Activated T-cell treated with anti-CD3 and anti-CD28 coated beads, Interleukin-2, amount 50 U/mL, for 4 hours (primary cell): ENCODE measurements around the gene NR2F2. TPM values are rescaled to one million over a fixed set of nuclear protein-coding genes. Genes with fewer than 3 reads are reported as not detected.
A peak's percentile ranks its signal among the peaks of the same experiment; 100 is the strongest.

Source experiments
- ATAC-seq, 2 donors: fragments of 200-7000 bp; cut with Tn5 transposase; one replicate each; pipeline ENCODE4 v1.10.0; 2021
- DNase-seq: peaks from one replicate; pipeline ENCODE4 v3.0.0-alpha.2; 2020
- H3K27me3 Mint-ChIP-seq: one replicate; pipeline ENCODE4 v1.8.0; 2021; ENCODE audit warnings: low read depth, mixed read lengths
- H3K36me3 Mint-ChIP-seq: one replicate; pipeline ENCODE4 v1.8.0; 2022; ENCODE audit warnings: mixed read lengths; ENCODE audit not compliant: insufficient read depth
- H3K4me1 Mint-ChIP-seq: one replicate; pipeline ENCODE4 v1.8.0; 2021; ENCODE audit warnings: low read depth, mixed read lengths
- H3K4me3 Mint-ChIP-seq: one replicate; pipeline ENCODE4 v1.8.0; 2021; ENCODE audit warnings: mild to moderate bottlenecking, moderate library complexity, mixed read lengths
- H3K9me3 Mint-ChIP-seq: one replicate; pipeline ENCODE4 v1.8.0; 2021; ENCODE audit warnings: mixed read lengths
- total RNA-seq, 3 donors: library from RNA; stranded (reverse); gene quantifications; one replicate each; pipeline ENCODE4 v1.2.1, GENCODE V29; 2021

Gene NR2F2
- total RNA-seq, 3 donors from 2014 or later: 0.13 to 0.24 (median 0.15) TPM

DNA sequence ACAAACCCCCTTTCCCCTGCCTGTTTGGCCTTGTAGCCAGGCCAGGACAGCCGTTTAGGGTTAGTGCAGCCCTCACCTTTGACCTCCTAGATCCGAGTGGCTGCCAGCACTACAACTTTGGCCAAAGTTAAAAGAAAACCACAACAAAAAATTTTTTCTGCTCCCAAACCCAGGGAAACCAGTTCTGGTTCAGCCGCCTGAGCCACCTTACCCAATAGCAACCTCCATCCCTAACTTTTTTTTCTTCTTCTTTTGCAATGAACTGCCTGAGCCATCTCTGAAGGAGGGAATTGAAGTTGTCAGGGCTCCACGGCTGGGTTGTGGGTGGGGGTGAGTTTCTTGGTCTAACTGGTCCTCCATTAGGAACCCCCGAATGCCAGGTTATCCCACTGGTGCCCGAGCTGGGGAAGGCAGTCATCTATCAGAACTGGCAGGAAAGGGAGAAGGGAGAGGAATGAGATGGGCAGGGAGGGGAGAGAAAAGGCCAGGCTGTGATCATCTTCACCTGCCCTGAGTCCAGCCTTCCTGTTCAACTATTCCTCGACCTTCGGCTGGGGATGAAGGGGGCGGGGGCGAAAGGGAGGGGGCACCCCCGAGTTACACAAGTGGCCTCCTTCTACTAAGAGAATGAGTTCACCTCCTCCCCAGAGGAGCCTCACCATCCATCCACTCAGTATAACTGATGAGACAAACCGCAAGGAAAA, 6.2 kb upstream of the NR2F2 start:
- no peak overlapping the region for H3K4me3 Mint-ChIP-seq
- H3K4me1 Mint-ChIP-seq: peaks cover 4% of the 10 kb centered on the region
- H3K27me3 Mint-ChIP-seq: peaks cover 82% of the 10 kb centered on the region
- H3K36me3 Mint-ChIP-seq: no peaks in the 10 kb centered on the region
- DNase-seq (no peak), ATAC-seq (no peak)
- H3K9me3 Mint-ChIP-seq: no peaks in the 10 kb centered on the region

GRCh38 chr15:96324940-96325540, 5.5 kb upstream of the NR2F2 start:
- ATAC-seq: no peak
- Mint-ChIP-seq H3K36me3 (no peaks in the 10 kb centered on the region), H3K9me3 (no peaks in the 10 kb centered on the region), H3K4me3 (no peak overlapping the region), H3K4me1 (peaks cover 9% of the 10 kb centered on the region), H3K27me3 (peaks cover 85% of the 10 kb centered on the region)
- DNase-seq: no peak

DNA sequence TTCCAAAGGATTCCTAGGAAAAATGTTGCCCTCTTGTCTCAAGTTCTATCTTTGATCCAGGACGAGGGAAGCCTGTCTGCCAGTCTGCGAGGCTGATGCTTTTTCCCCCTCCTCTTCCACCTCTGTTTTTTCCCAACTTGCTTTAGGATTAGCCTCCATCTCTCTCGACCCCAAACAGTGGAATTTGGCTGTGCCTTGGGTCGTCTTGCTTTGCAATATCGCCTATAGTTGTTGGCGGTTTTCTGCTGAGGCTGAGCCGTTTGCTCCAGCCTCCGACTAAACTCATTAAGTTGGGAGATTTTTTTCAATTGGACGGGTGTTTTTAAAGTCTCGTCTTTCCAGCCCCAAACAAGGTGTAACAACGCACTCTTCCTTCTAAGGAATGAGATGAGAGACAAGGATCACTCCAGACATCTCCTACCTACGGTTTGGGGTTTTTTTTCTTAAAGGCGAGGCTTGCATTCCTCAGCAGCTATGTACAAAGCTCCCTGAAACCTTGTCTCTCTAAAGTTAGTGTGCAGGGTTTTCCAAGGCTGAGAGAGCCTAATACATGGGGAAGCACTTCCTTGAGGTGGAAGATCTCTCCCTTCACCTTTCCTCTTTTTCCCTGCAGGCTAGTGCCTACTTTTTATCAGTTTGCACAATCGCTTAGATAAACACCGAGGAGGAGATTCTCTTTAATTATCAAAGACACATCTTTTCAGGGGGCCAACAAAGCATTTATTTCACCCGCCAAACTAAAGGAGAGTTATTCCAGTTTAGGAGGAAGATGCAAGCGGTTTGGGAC, 4.8 kb upstream of the NR2F2 start:
- H3K36me3 Mint-ChIP-seq: no peaks in the 10 kb centered on the region
- H3K27me3 Mint-ChIP-seq: peaks cover 84% of the 10 kb centered on the region
- DNase-seq (no peak), ATAC-seq (no peak)
- H3K4me1 Mint-ChIP-seq: peaks cover 12% of the 10 kb centered on the region
- no peaks in the 10 kb centered on the region for H3K9me3 Mint-ChIP-seq
- H3K4me3 Mint-ChIP-seq: no peak overlapping the region

- H3K4me3 Mint-ChIP-seq: no peak overlapping the region
- peaks cover 80% of the 10 kb centered on the region for H3K27me3 Mint-ChIP-seq
Measured at GRCh38 chr15:96326328-96327154, 4.0 kb upstream of the NR2F2 start.

DNA sequence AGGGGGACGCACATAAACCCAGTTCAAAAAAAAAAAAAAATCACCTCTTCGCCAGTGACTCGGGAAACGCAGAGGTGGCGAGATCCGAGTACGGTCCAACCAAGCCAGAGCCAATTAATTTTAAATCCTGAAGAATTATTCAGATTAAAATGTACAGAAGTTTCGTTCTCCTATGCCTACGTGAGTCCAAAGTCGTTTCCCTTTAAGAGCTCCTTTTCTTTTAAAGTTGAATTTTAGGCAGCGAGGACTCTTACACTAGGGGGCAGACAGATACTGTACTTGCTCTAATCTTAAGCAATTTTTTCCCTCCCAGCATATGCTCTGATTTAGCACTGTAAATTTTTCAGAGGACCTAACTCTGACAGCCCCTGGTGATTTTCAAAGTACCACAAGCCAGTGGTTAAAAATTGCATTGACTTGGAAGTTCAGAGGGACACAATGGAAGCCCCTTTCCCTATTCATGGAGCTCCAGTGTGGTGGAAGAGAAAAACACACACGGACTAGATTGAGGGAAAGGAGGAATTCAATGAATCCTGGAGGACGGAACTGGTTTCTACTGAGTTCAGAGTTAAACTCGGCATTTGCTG, 3.3 kb upstream of the NR2F2 start:
- Mint-ChIP-seq H3K27me3 (peaks cover 82% of the 10 kb centered on the region), H3K36me3 (no peaks in the 10 kb centered on the region), H3K9me3 (no peaks in the 10 kb centered on the region), H3K4me1 (peaks cover 18% of the 10 kb centered on the region), H3K4me3 (no peak overlapping the region)
- ATAC-seq: no peak
- no peak for DNase-seq

More at GRCh38 chr15:96326328-96327154, 4.0 kb upstream of the NR2F2 start:
- H3K9me3 Mint-ChIP-seq: no peaks in the 10 kb centered on the region
- H3K4me1 Mint-ChIP-seq: peaks cover 16% of the 10 kb centered on the region
- no peaks in the 10 kb centered on the region for H3K36me3 Mint-ChIP-seq
- DNase-seq (no peak), ATAC-seq (no peak)

DNA sequence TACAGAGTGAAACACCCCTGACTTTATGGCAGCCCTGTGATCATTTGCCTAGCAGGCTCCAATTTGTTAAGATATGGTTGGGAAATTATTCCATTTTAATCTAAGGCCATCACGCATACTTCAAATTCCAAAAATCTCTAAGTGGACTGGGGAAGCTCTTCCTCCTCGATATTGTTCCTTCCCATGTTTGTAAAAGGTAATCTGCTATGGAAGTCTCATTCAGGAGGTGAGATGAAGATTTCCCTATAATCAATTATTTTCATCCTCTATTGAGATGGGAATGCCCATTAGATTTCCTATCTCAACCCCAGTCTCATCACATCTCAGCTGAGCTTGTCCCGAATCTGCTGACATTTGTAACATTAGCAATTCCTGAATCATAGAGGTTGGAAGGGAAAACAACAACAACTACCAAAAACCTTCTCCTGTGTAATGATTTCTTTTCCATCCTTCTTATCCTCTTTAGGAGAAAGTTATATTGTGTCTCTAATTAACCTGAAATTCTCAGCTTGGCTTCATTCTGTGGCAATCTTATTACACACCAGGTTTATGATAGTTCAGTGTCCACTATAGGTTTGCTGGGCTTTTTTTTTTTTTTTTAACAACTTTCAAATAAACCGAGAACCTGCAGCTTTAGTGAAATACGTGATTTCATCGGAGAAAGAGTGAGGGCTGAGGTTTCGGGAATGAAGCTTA, 2.2 kb upstream of the NR2F2 start:
- no peak for ATAC-seq
- H3K4me3 Mint-ChIP-seq: no peak overlapping the region
- DNase-seq: no peak
- H3K4me1 Mint-ChIP-seq: peaks cover 22% of the 10 kb centered on the region
- H3K36me3 Mint-ChIP-seq: no peaks in the 10 kb centered on the region
- H3K27me3 Mint-ChIP-seq: peaks cover 86% of the 10 kb centered on the region
- H3K9me3 Mint-ChIP-seq: no peaks in the 10 kb centered on the region

GRCh38 chr15:96328877-96329195, 1.7 kb upstream of the NR2F2 start:
- Mint-ChIP-seq H3K36me3 (no peaks in the 10 kb centered on the region), H3K27me3 (peaks cover 86% of the 10 kb centered on the region), H3K4me1 (peaks cover 22% of the 10 kb centered on the region), H3K9me3 (no peaks in the 10 kb centered on the region), H3K4me3 (no peak overlapping the region)
- ATAC-seq: no peak
- no peak for DNase-seq

DNA sequence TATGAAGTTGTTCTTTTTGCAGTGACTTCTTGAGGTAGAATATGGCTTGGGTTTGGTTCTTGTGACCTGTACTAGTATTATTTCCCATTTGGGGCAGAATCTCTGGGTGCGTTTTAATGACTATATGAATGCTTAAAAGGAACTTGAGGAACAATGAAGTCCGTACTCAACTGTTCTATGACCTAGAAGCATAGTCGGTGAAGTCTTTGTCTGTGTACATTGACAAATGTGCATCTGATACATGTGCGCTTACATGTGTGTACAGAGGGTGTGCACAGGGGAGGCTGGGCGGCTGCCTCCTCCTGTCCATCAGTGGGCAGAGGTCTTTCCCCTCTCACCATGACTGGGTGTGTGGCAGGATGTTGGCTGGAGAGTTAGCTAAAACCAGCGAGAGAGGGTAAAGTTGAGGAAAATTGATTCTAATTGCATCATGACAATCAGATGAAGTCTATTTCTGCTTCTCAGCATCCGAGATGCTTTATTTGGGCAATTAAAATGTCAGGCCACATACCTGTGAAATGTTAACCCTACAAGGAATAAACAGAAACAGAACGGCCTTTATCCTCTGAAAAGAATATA, 1.0 kb upstream of the NR2F2 start:
- no peaks in the 10 kb centered on the region for H3K36me3 Mint-ChIP-seq
- no peaks in the 10 kb centered on the region for H3K9me3 Mint-ChIP-seq
- peaks cover 22% of the 10 kb centered on the region for H3K4me1 Mint-ChIP-seq
- no peak overlapping the region for H3K4me3 Mint-ChIP-seq
- DNase-seq (no peak), ATAC-seq (no peak)
- peaks cover 87% of the 10 kb centered on the region for H3K27me3 Mint-ChIP-seq

DNA sequence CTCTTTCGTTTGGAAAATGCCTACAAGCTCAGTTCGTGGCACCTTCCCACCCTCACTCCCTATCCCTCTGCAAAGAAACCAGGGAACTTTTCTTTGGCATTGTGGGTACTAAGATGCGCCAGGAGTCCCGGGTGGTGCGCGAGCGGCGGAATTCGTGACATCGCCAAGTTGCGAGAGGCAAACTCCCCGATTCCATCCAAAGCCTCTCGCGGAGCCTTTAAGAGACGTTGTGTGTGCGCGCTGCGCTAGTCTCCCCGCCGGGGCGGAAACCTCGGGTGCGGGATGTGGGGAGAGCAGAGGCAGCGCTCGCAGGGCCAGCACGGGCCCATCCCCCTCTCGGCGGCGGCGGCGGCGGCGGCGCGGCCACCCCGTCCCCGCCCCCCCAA, 443 bp upstream of the NR2F2 start:
- H3K27me3 Mint-ChIP-seq: peaks cover 86% of the 10 kb centered on the region
- H3K36me3 Mint-ChIP-seq: no peaks in the 10 kb centered on the region
- H3K4me3 Mint-ChIP-seq: peak overlapping the region; percentile 42
- H3K9me3 Mint-ChIP-seq: no peaks in the 10 kb centered on the region
- peaks cover 22% of the 10 kb centered on the region for H3K4me1 Mint-ChIP-seq
- ATAC-seq (peak; percentile 28 to 39), DNase-seq (no peak)

DNA sequence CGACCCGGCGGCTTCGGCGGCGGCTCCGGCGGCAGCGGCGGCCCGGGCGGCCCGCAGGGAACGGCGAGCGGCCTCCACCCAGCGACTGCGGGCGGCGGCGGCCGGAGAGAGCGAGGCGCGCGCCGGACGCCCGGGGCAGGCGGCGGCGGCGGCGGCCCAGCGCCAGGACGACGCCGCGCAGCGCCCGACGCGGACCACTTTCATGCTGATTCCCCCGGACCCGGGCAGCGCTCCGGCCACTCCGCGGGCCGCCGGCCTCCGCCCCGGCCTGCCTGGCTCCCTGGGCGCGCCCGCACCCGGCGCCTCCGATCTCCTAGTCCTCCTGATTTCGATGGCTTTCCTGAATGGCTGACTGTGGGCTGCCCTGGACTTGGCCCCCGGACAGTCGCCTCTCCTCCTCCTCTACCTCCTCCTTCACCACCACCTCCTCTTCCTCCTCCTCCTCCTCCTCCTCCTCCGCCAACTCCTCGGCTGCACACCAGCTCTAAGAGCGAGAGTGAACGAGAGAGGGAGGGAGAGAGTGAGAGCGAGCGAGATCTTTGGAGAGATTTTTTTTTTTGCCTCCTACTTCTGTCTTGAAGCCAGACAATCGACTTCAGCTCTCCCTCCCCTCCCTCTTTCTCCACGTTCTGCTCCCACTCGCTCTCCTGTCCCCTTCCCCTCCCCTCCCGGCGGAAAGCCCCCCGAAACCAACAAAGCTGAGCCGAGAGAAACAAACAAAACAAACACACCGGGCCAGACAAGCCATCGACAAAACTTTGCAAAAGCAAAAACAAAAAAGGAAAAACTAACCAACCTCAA, 844 bp downstream of the NR2F2 start:
- H3K36me3 Mint-ChIP-seq: no peaks in the 10 kb centered on the region
- peaks cover 22% of the 10 kb centered on the region for H3K4me1 Mint-ChIP-seq
- ATAC-seq (no peak), DNase-seq (no peak)
- peak overlapping the region; percentile 29 for H3K4me3 Mint-ChIP-seq
- no peaks in the 10 kb centered on the region for H3K9me3 Mint-ChIP-seq
- H3K27me3 Mint-ChIP-seq: peaks cover 87% of the 10 kb centered on the region

DNA sequence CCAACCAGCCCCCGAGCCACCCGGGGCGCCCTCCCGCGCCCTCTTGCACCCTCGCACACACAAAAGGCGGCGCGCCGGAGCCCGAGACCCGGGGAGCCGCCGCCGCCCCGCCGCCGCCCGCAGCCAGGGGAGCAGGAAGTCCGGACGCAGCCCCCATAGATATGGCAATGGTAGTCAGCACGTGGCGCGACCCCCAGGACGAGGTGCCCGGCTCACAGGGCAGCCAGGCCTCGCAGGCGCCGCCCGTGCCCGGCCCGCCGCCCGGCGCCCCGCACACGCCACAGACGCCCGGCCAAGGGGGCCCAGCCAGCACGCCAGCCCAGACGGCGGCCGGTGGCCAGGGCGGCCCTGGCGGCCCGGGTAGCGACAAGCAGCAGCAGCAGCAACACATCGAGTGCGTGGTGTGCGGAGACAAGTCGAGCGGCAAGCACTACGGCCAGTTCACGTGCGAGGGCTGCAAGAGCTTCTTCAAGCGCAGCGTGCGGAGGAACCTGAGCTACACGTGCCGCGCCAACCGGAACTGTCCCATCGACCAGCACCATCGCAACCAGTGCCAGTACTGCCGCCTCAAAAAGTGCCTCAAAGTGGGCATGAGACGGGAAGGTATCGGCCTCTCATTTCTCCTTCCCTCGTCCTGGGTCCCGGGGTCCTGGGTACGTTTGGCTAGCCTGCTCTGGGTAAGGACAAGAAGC, 1.6 kb downstream of the NR2F2 start:
- Mint-ChIP-seq H3K4me3 (no peak overlapping the region), H3K27me3 (peaks cover 87% of the 10 kb centered on the region), H3K36me3 (no peaks in the 10 kb centered on the region), H3K4me1 (peaks cover 18% of the 10 kb centered on the region), H3K9me3 (no peaks in the 10 kb centered on the region)
- ATAC-seq (no peak), DNase-seq (no peak)

- DNase-seq (no peak), ATAC-seq (no peak)
- no peaks in the 10 kb centered on the region for H3K36me3 Mint-ChIP-seq
- no peaks in the 10 kb centered on the region for H3K9me3 Mint-ChIP-seq
- no peak overlapping the region for H3K4me3 Mint-ChIP-seq
- peaks cover 87% of the 10 kb centered on the region for H3K27me3 Mint-ChIP-seq
- peaks cover 18% of the 10 kb centered on the region for H3K4me1 Mint-ChIP-seq
Measured at GRCh38 chr15:96332637-96333121, 2.2 kb downstream of the NR2F2 start.
